Esophagus muscularis mucosa (tissue), 4 donors: ENCODE measurements around the gene PARVB. TPM values are rescaled to one million over a fixed set of nuclear protein-coding genes. Genes with fewer than 3 reads are reported as not detected.

Experiments used
- DNase-seq: peaks from one replicate; pipeline ENCODE4 v3.0.0-alpha.2; 2017; ENCODE audit errors: extremely low spot score
- H3K27ac ChIP-seq, 4 donors: fragments of 200-600 bp; sonication (generic); replicated peaks in 1 of 4; 1 replicate in 3 of 4; 2 replicates in 1 of 4; pipeline ENCODE4 v1.5.1; 2016 to 2019; ENCODE audit warnings: mild to moderate bottlenecking in 1 of 4
- H3K27me3 ChIP-seq, 4 donors: fragments of 200-600 bp; sonication (generic); one replicate each; pipeline versions ENCODE4 v1.5.1 to v1.6.0; 2016 to 2019
- H3K36me3 ChIP-seq, 4 donors: fragments of 200-600 bp; sonication (generic); one replicate each; pipeline ENCODE4 v1.5.1; 2016 to 2019
- H3K4me1 ChIP-seq, 4 donors: fragments of 200-600 bp; sonication (generic); one replicate each; pipeline ENCODE4 v1.5.1; 2016 to 2019
- H3K4me3 ChIP-seq, 4 donors: fragments of 200-600 bp; sonication (generic); 1 replicate in 2 of 4; 2 replicates in 2 of 4; pipeline ENCODE4 v1.5.1; 2016 to 2019; ENCODE audit warnings: mild to moderate bottlenecking in 4 of 4, moderate library complexity in 1 of 4
- H3K9me3 ChIP-seq, 4 donors: fragments of 200-600 bp; sonication (generic); 1 replicate in 3 of 4; 2 replicates in 1 of 4; pipeline ENCODE4 v1.5.1; 2016 to 2019
- CTCF ChIP-seq, 3 experiments: fragments of 200-600 bp in 2 of 3; fragments of 450-650 bp in 1 of 3; sonication (generic) in 2 of 3; IDR thresholded peaks; one replicate each; pipeline ENCODE4 v1.5.1; 2017 to 2019; ENCODE audit warnings: antibody characterized with exemption in 3 of 3, mild to moderate bottlenecking in 2 of 3, moderate library complexity in 1 of 3
- EP300 ChIP-seq: sonication (generic); formaldehyde crosslinking; IDR thresholded peaks from one replicate; pipeline ENCODE4 v1.6.1; 2017; ENCODE audit warnings: antibody characterized with exemption
- POLR2A ChIP-seq: fragments of 450-650 bp; IDR thresholded peaks from one replicate; pipeline ENCODE4 v1.6.1; 2017; ENCODE audit warnings: antibody characterized with exemption, moderate library complexity, mild to moderate bottlenecking, low read depth
- POLR2AphosphoS5 ChIP-seq, 2 donors: sonication (generic); formaldehyde crosslinking; IDR thresholded peaks; one replicate each; pipeline ENCODE4 v1.6.1; 2017; ENCODE audit warnings: antibody characterized with exemption in 2 of 2
- WGBS: methylation state at CpG from one replicate; pipeline ENCODE4 v1.1.5; 2018; 5-methylcytosine and 5-hydroxymethylcytosine counted together
- intact Hi-C: fragments of 100-400 bp; cut with DNase I; formaldehyde crosslinking; loops from one replicate; pipeline ENCODE4 v1.15.1; 2023
- total RNA-seq, 4 donors: library from RNA; depleted of rRNA; stranded (reverse); fragments of >200 nt; gene quantifications; one replicate each; pipeline versions ENCODE4 v1.1.0 to v1.2.1, GENCODE V29; 2016

The PARVB gene
- total RNA-seq, 4 donors from 2014 or later = 22.0 to 107 (median 45.5) TPM

GRCh38 chr22:44039566-44040171 lies 15.6 kb downstream of the PARVB start:
- peaks cover 18 to 38% (median 33%) of the 10 kb centered on the region in 4 donors for H3K4me1 ChIP-seq
- intact Hi-C loops = no loop called here
- H3K9me3 ChIP-seq = no peaks in the 10 kb centered on the region
- TF ChIP-seq EP300 (no peak), POLR2A (no peak), POLR2AphosphoS5 (IDR thresholded peaks at IDR 0.05) (no peak), CTCF (IDR thresholded peaks at IDR 0.05) (no peak)
- H3K36me3 ChIP-seq = no peaks in the 10 kb centered on the region
- H3K27me3 ChIP-seq = no peaks in the 10 kb centered on the region
- H3K27ac ChIP-seq = no peak overlapping the region
- WGBS = 94% methylated on average over 8 of the region's 8 CpGs
- no peak for DNase-seq
- no peak overlapping the region for H3K4me3 ChIP-seq

- 56% methylated on average over 20 of the region's 20 CpGs for WGBS
- no peak for DNase-seq
- intact Hi-C loops = no loop called here
- Histone ChIP-seq H3K4me3 (no peak overlapping the region), H3K9me3 (no peaks in the 10 kb centered on the region), H3K27ac (peak overlapping the region; percentile 25 to 66 (median 41)), H3K4me1 (peaks cover 21 to 29% (median 24%) of the 10 kb centered on the region in 4 donors), H3K27me3 (no peaks in the 10 kb centered on the region), H3K36me3 (no peaks in the 10 kb centered on the region)
- TF ChIP-seq EP300 = no peak
- TF ChIP-seq POLR2A = no peak
- TF ChIP-seq CTCF (IDR thresholded peaks at IDR 0.05) = no peak
- TF ChIP-seq POLR2AphosphoS5 (IDR thresholded peaks at IDR 0.05) = no peak
These were observed 18.4 kb downstream of the PARVB start for GRCh38 chr22:44042249-44043218.

- Histone ChIP-seq H3K27me3 (no peaks in the 10 kb centered on the region), H3K27ac (no peak overlapping the region), H3K4me1 (peaks cover 25 to 39% (median 32%) of the 10 kb centered on the region in 4 donors), H3K36me3 (no peaks in the 10 kb centered on the region), H3K4me3 (no peak overlapping the region), H3K9me3 (no peaks in the 10 kb centered on the region)
- intact Hi-C loops = no loop called here
- TF ChIP-seq POLR2AphosphoS5 (IDR thresholded peaks at IDR 0.05) (no peak), EP300 (no peak), POLR2A (no peak), CTCF (IDR thresholded peaks at IDR 0.05) (no peak)
- 100% methylated on average over 1 of the region's 1 CpG for WGBS
- no peak for DNase-seq
These were observed 21.0 kb downstream of the PARVB start for GRCh38 chr22:44045145-44045544.

GRCh38 chr22:44046485-44047141 lies 22.5 kb downstream of the PARVB start:
- no peaks in the 10 kb centered on the region for H3K36me3 ChIP-seq
- no peaks in the 10 kb centered on the region for H3K27me3 ChIP-seq
- no peak overlapping the region for H3K4me3 ChIP-seq
- no peak overlapping the region for H3K27ac ChIP-seq
- H3K4me1 ChIP-seq = peaks cover 25 to 45% (median 35%) of the 10 kb centered on the region in 4 donors
- 79% methylated on average over 13 of the region's 14 CpGs for WGBS
- TF ChIP-seq EP300 (no peak), CTCF (IDR thresholded peaks at IDR 0.05) (no peak), POLR2AphosphoS5 (IDR thresholded peaks at IDR 0.05) (no peak), POLR2A (no peak)
- H3K9me3 ChIP-seq = no peaks in the 10 kb centered on the region
- no peak for DNase-seq
- intact Hi-C loops = no loop called here
